ENCODE results near the gene SPATA21. TPM values are rescaled to one million over a fixed set of nuclear protein-coding genes. Genes with fewer than 3 reads are reported as not detected.

The SPATA21 gene
- total and polyA plus RNA-seq, 8 donors = 0.14 to 0.46 (median 0.25) TPM; not detected in 2

- Histone ChIP-seq H3K36me3 (no peaks in the 10 kb centered on the region), H3K27ac (peak overlapping the region; percentile 51 to 71), H3K4me3 (peak overlapping the region in 1 of 2 donors; percentile 13), H3K9me3 (no peaks in the 10 kb centered on the region), H3K27me3 (no peaks in the 10 kb centered on the region), H3K4me1 (peaks cover 23 to 65% of the 10 kb centered on the region in 2 donors)
- DNase-seq (peak in 3 of 4 donors; percentile 59 to 72 (median 64)), ATAC-seq (peak; percentile 83)
- intact Hi-C loops (cut with DNase I) = no loop called here
- TF ChIP-seq CTCF (IDR thresholded peaks at IDR 0.05) = no peak
Measured at GRCh38 chr1:16387201-16388188, 49.7 kb downstream of the SPATA21 start.

GRCh38 chr1:16386454-16387113, 50.6 kb downstream of the SPATA21 start:
- ATAC-seq (peak; percentile 16), DNase-seq (no peak)
- TF ChIP-seq CTCF (IDR thresholded peaks at IDR 0.05) = no peak
- intact Hi-C loops (cut with DNase I) = no loop called here
- H3K4me3 ChIP-seq = peak overlapping the region in 1 of 2 donors; percentile 13
- H3K4me1 ChIP-seq = peaks cover 23 to 58% of the 10 kb centered on the region in 2 donors
- no peaks in the 10 kb centered on the region for H3K36me3 ChIP-seq
- peak overlapping the region; percentile 51 to 71 for H3K27ac ChIP-seq
- no peaks in the 10 kb centered on the region for H3K27me3 ChIP-seq
- H3K9me3 ChIP-seq = no peaks in the 10 kb centered on the region

GRCh38 chr1:16385659-16386453, 51.4 kb downstream of the SPATA21 start:
- Histone ChIP-seq H3K27me3 (no peaks in the 10 kb centered on the region), H3K4me1 (peaks cover 23 to 51% of the 10 kb centered on the region in 2 donors), H3K27ac (no peak overlapping the region), H3K9me3 (no peaks in the 10 kb centered on the region), H3K36me3 (no peaks in the 10 kb centered on the region), H3K4me3 (no peak overlapping the region)
- ATAC-seq (no peak), DNase-seq (no peak)
- intact Hi-C loops (cut with DNase I) = no loop called here
- no peak for TF ChIP-seq CTCF (IDR thresholded peaks at IDR 0.05)

GRCh38 chr1:16383888-16384287, 53.3 kb downstream of the SPATA21 start:
- no peak overlapping the region for H3K4me3 ChIP-seq

More at GRCh38 chr1:16383888-16384287, 53.3 kb downstream of the SPATA21 start:
- Histone ChIP-seq H3K27me3 (no peaks in the 10 kb centered on the region), H3K4me1 (peaks cover 26 to 50% of the 10 kb centered on the region in 2 donors), H3K9me3 (no peaks in the 10 kb centered on the region), H3K27ac (no peak overlapping the region), H3K36me3 (no peaks in the 10 kb centered on the region)
- ATAC-seq (no peak), DNase-seq (no peak)
- intact Hi-C loops (cut with DNase I) = no loop called here
- TF ChIP-seq CTCF (IDR thresholded peaks at IDR 0.05) = no peak
